Vagina (tissue), 2 donors: Measurements from ENCODE around the gene CBLN1.

Source experiments
- CTCF ChIP-seq, 3 experiments: fragments of 450-650 bp in 2 of 3; fragments of 200-600 bp in 1 of 3; sonication (generic) in 1 of 3; IDR thresholded peaks; one replicate each; pipeline ENCODE4 v1.5.1; 2017 to 2019; ENCODE audit warnings: antibody characterized with exemption in 3 of 3, mild to moderate bottlenecking in 2 of 3, moderate library complexity in 2 of 3
- POLR2AphosphoS5 ChIP-seq, 2 donors: sonication (generic); formaldehyde crosslinking; IDR thresholded peaks; one replicate each; pipeline ENCODE4 v1.9.0; 2017; ENCODE audit warnings: antibody characterized with exemption in 2 of 2, mild to moderate bottlenecking in 2 of 2, low read depth in 1 of 2; ENCODE audit not compliant: insufficient read depth in 1 of 2

DNA sequence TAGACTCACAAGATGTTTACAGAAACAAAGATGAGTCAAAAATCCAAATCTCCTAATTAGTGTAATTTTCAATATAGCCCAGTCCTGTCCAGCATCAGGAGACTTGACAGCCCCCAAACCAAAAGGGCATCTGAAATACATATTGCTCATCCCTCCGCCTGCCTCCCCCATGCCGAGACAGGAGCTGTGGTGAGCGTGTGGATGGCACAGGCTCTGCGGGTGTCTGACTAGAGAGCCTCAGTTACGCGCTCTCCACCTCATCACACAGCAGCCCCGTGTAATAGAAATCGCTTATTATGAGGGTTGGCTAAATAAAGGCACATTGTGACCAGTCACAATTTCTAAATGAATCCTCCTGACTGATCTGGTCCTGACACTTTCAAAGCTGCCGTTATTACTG lies 43.1 kb upstream of the CBLN1 start:
- TF ChIP-seq CTCF (IDR thresholded peaks at IDR 0.05) = no peak
- no peak for TF ChIP-seq POLR2AphosphoS5 (IDR thresholded peaks at IDR 0.05; ENCODE audit: insufficient read depth in 1 of 2, low read depth in 1 of 2)
